ENCODE data around the gene MXI1. TPM values are rescaled to one million over a fixed set of nuclear protein-coding genes. Genes with fewer than 3 reads are reported as not detected.

The MXI1 gene
- total RNA-seq, 1 experiment from 2014 or later: 16.6 TPM

- Mint-ChIP-seq H3K36me3 (no peaks in the 10 kb centered on the region), H3K27ac (peak overlapping the region; percentile 52; the same call in 1 of the 2 replicates), H3K27me3 (ENCODE audit: low read depth) (peaks cover 36% of the 10 kb centered on the region), H3K4me1 (peaks cover 63% of the 10 kb centered on the region), H3K9me3 (no peaks in the 10 kb centered on the region), H3K4me3 (peak overlapping the region; percentile 58)
- ChIA-PET CTCF (interaction anchor here (0.6 to 7.8 kb wide), 9 partner anchors 11 to 368 kb away, joined by 3 to 69 read pairs (median 5); partner anchors contain the start of gene MXI1), POLR2A (interaction anchor here (2.1 to 9.5 kb wide), 2 partner anchors 12 to 15 kb away, joined by 8 to 101 read pairs; no protein-coding TSS in a partner anchor)
- ATAC-seq: peak; percentile 33
- TF ChIP-seq PRDM15 (CRISPR knock-in tag; IDR thresholded peaks at IDR 0.05): no peak
- TF ChIP-seq HMGA2 (CRISPR knock-in tag; IDR thresholded peaks at IDR 0.05): peak; percentile 48; the same call in 1 of the 2 replicates
- peak; percentile 68 for DNase-seq (ENCODE audit: low spot score)
Observed at GRCh38 chr10:110221721-110222261, 14.4 kb downstream of the MXI1 start.

- ATAC-seq: no peak
- ChIA-PET POLR2A (interaction anchor here (9.5 kb wide), 1 partner anchor 13 kb away, joined by 101 read pairs; no protein-coding TSS in a partner anchor), CTCF (interaction anchor here (1.3 to 7.8 kb wide), 6 partner anchors 12 to 339 kb away, joined by 3 to 69 read pairs (median 10); partner anchors contain the start of gene MXI1)
- Mint-ChIP-seq H3K27me3 (ENCODE audit: low read depth) (peaks cover 36% of the 10 kb centered on the region), H3K4me1 (peaks cover 58% of the 10 kb centered on the region), H3K27ac (no peak overlapping the region; the same call in 1 of the 2 replicates), H3K36me3 (no peaks in the 10 kb centered on the region), H3K4me3 (peak overlapping the region; percentile 58), H3K9me3 (no peaks in the 10 kb centered on the region)
- no peak for DNase-seq (ENCODE audit: low spot score)
- no peak for TF ChIP-seq MYBL2 (CRISPR knock-in tag; IDR thresholded peaks at IDR 0.05)
- TF ChIP-seq EMX1 (CRISPR knock-in tag; IDR thresholded peaks at IDR 0.05): no peak
- TF ChIP-seq SOX15 (CRISPR knock-in tag; IDR thresholded peaks at IDR 0.05): no peak
- no peak for TF ChIP-seq NR1H2 (CRISPR knock-in tag; IDR thresholded peaks at IDR 0.05)
- no peak for TF ChIP-seq ZBTB21 (CRISPR knock-in tag; IDR thresholded peaks at IDR 0.05; ENCODE audit: borderline replicate concordance)
- no peak for TF ChIP-seq USF1 (CRISPR knock-in tag; IDR thresholded peaks at IDR 0.05)
- no peak for TF ChIP-seq CBFB (CRISPR knock-in tag; IDR thresholded peaks at IDR 0.05; ENCODE audit: low read depth)
- TF ChIP-seq ZNF512 (CRISPR knock-in tag; IDR thresholded peaks at IDR 0.05; ENCODE audit: borderline replicate concordance): no peak
- TF ChIP-seq JUN (CRISPR knock-in tag; IDR thresholded peaks at IDR 0.05): no peak
- no peak for TF ChIP-seq ATF2 (CRISPR knock-in tag; IDR thresholded peaks at IDR 0.05; ENCODE audit: borderline replicate concordance, low read depth)
- TF ChIP-seq ZMAT4 (CRISPR knock-in tag; IDR thresholded peaks at IDR 0.05): no peak
- TF ChIP-seq SMAD4 (CRISPR knock-in tag; IDR thresholded peaks at IDR 0.05): no peak
- no peak for TF ChIP-seq AR (CRISPR knock-in tag; IDR thresholded peaks at IDR 0.05)
- TF ChIP-seq ZNF532 (CRISPR knock-in tag; IDR thresholded peaks at IDR 0.05; ENCODE audit: borderline replicate concordance): no peak
Observed at GRCh38 chr10:110222641-110223297, 15.4 kb downstream of the MXI1 start.

All from WTC11 (cell line).